NCI-H748 treated with DMSO at 0.1 percent for 48 hours (cell line): ENCODE measurements around the gene GTPBP3.
A peak's percentile ranks its signal among the peaks of the same experiment; 100 is the strongest.

ENCODE experiments used
- DNase-seq: peaks from one replicate; lab custom pipeline; 2025; lab: John Stamatoyannopoulos, UW

The GTPBP3 gene

DNA sequence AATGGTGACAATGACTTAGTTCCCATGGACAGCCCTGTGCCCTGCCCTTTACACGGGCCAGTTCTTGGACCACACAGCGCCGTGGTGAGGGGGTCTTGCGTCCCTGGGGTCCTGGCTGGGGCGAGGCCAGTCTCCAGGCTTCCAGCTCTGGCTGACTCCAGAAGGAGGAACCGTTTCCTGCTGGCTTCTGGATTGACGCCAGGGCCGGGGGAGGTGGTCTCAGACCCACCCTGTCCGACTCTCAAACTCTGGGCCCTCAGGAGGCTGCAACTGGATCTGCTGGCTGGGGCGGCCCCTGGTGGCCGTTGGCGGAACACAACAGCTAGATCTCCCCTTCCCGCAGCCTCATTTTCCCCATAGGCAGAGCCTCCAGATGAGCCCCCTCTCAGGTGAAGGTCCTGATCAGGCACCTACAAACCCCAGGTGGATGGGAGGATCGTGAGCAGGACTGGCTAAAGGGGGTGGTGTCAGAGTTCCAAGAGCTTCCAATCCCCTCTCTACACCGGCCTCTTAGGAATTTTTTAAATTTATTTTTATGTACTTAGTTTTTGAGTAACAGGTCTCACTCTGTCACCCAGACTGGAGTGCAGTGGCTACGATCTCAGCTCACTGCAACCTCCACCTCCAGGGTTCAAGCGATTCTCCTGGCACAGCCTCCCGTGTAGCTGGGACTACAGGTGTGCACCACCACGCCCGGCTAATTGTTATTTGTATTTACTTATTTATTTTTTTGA is 48.7 kb downstream of the GTPBP3 start:
- peak; percentile 3 for DNase-seq

DNA sequence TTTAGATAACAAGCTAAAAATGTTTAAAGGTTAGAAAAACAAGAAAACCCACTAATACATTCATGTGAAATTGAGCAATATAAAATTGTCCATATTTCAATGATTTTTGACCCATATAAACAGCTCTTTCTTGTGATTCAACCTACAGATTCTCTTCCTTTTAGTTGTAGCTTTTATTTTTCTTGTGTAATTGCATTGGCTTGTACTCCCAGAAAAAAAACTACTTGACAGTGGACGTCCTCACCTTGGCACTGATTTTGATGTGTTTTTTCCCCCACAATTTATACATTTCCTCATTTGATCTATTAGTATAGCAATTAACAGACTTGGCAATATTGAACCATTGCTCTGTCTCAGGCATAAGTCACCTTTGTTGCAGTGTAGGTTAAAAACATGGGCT is 51.9 kb downstream of the GTPBP3 start:
- no peak for DNase-seq

DNA sequence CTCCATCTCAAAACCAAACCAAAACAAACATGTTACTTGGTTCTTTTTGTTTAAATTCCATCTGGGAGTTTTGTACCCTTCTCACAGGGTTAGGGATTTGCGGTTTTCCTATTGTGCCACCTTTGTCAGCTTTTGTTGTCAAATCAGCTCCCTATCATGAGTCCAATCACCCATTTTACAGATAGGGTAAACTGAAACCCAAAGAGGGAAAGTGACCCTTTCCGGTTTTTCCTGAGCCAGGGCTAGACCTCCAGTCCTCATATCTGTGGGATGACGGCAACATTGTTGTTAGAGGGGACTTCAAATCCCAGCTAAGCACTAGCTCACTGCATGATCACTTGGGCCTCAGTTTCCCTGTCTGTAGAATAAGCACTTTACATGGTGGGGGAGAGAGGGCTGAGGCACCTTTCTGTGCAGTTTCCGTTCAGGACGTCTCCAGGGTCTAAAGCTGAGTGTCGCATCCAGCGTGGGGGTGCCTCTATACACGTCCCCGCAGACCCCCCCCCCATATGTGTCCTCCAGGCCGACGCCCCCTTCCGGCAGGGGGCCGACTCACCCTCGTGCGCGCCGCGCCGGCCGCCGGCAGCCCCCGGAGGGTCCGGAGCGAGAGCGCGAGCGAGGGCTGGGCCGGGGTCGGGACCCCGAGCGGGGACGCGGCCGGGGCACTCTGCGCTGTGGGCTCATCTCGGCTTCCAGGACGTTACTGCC is 52.8 kb downstream of the GTPBP3 start:
- no peak for DNase-seq

DNA sequence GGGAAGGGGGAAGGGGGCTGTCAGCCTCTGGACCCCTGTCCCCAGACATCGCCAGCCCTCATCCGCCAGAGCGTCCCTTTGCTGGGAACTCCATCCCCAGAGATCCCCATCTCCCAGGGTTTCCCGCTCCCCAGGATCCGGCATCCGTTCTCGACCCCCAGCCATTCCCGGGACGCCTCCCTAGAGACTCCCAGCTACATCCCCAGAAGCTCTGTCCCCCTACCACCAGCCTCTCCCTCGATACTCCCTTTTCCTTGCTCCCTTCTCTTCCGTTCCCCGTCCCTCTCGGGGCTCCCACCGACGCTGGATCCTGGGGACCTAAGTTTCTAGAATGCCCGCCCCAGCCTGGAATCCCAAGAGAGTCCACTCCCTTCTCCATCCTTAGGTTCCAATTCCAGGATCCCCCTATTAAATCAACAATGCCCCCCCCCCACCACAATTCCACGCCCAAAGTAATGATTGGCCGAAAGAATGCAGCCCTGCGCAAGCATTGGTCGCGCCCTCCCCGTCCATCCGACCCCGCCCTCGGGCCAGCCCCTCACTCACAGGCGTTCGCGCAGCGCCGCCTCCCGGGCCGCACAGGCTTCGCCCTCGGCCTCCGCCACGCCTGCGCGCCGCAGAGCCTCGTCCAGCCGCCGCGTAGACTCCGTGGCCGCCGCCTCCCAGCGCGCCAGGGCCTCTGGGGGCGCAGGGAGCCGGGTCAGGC is 53.5 kb downstream of the GTPBP3 start:
- peak; percentile 57 for DNase-seq

DNA sequence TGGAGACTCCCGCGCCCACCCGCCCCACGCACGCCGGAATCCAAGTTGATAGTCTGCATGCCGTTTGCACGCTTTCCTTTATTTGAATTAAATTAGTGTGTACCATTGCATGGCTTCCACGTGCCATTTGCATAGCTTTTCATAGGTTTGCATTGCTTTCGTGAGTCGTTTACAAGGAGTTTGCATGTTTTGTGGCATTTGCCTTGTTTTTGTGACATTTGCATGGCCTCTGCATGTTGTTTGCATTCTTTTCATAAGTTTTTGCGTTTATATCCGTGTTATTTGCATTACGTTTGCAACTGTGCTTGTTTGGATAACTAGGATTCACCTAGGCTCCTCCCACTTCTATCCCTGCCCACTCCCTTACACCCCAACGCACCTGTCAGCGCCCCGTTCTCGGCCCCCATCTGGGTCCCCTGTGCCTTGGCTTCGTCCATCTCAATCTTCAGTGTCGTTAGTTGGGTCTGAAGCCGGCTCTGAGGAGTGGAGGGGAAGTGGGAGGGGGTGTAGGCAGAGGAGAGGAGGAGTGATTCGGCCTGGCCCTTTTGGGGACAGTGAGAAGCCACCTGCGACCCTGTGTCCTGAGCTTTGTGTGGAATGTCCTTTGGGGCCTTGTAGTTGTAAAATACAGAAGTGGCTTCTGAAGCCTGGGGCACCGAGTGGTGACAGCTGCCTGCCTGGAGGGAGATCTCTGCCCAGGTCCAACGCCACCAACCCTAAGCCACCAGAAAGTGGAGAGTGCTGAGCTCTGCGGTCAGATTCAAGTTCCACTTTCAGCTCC is 54.2 kb downstream of the GTPBP3 start:
- no peak for DNase-seq
